CD8-positive, alpha-beta memory T cell (primary cell): ENCODE data around the gene NBPF12. TPM values are rescaled to one million over a fixed set of nuclear protein-coding genes. Genes with fewer than 3 reads are reported as not detected.
"Not testable (repeated sequence)": the region's sequence is repeated elsewhere in the genome, so short reads cannot be mapped to it uniquely, and the experiment has no call there.

Experiments
- CTCF ChIA-PET: fragments of 350-600 bp; sonication (Branson Sonifier 250); formaldehyde crosslinking; loops from one replicate; lab custom pipeline; 2021; ENCODE audit warnings: antibody characterized with exemption; lab: Charles Lee
- POLR2A ChIA-PET: fragments of 350-600 bp; sonication (Branson Sonifier 250); formaldehyde crosslinking; loops from one replicate; lab custom pipeline; 2021; ENCODE audit warnings: antibody characterized with exemption; lab: Charles Lee
- DNase-seq, 5 donors: peaks; one replicate each; pipeline versions ENCODE4 v3.0.0 to v3.0.0-alpha.2; 2020 to 2022; ENCODE audit warnings: mixed read lengths in 1 of 5
- H3K27ac ChIP-seq: one replicate; pipeline ENCODE4 v1.7.0; 2013; ENCODE audit warnings: low read depth, mild to moderate bottlenecking, low read length, moderate library complexity
- H3K27me3 ChIP-seq: 2 replicates; pipeline ENCODE4 v1.7.0; 2013; ENCODE audit warnings: low read length, mild to moderate bottlenecking; ENCODE audit not compliant: insufficient read depth, poor library complexity, severe bottlenecking
- H3K36me3 ChIP-seq: 2 replicates; pipeline ENCODE4 v1.7.0; 2013; ENCODE audit warnings: mild to moderate bottlenecking, low read length, moderate library complexity; ENCODE audit not compliant: insufficient read depth
- H3K4me1 ChIP-seq: 2 replicates; pipeline ENCODE4 v1.7.0; 2013; ENCODE audit warnings: mild to moderate bottlenecking, low read length, moderate library complexity; ENCODE audit not compliant: insufficient read depth
- H3K4me3 ChIP-seq: 2 replicates; pipeline ENCODE4 v1.7.0; 2013; ENCODE audit warnings: mild to moderate bottlenecking, low read length
- H3K9me3 ChIP-seq: 2 replicates; pipeline ENCODE4 v1.7.0; 2013; ENCODE audit warnings: mild to moderate bottlenecking, low read length
- H3K27ac Mint-ChIP-seq, 8 donors: one replicate each; pipeline ENCODE4 v1.8.0; 2020 to 2021; ENCODE audit warnings: mixed read lengths in 8 of 8, mild to moderate bottlenecking in 6 of 8, inconsistent platforms in 3 of 8, moderate library complexity in 3 of 8
- H3K27me3 Mint-ChIP-seq, 2 donors: one replicate each; pipeline ENCODE4 v1.8.0; 2020 to 2021; ENCODE audit warnings: mixed read lengths in 2 of 2, mild to moderate bottlenecking in 1 of 2, moderate library complexity in 1 of 2
- H3K36me3 Mint-ChIP-seq, 3 donors: one replicate each; pipeline ENCODE4 v1.8.0; 2020 to 2021; ENCODE audit warnings: mixed read lengths in 3 of 3, inconsistent platforms in 1 of 3, mild to moderate bottlenecking in 1 of 3
- H3K4me1 Mint-ChIP-seq, 3 donors: one replicate each; pipeline ENCODE4 v1.8.0; 2020 to 2021; ENCODE audit warnings: mixed read lengths in 3 of 3, inconsistent platforms in 1 of 3, mild to moderate bottlenecking in 1 of 3
- H3K4me3 Mint-ChIP-seq, 7 donors: one replicate each; pipeline ENCODE4 v1.8.0; 2020 to 2021; ENCODE audit warnings: mixed read lengths in 7 of 7, mild to moderate bottlenecking in 6 of 7, moderate library complexity in 4 of 7, inconsistent platforms in 2 of 7
- H3K9me3 Mint-ChIP-seq, 5 donors: one replicate each; pipeline ENCODE4 v1.8.0; 2020 to 2022; ENCODE audit warnings: mixed read lengths in 5 of 5, mild to moderate bottlenecking in 3 of 5, moderate library complexity in 2 of 5, inconsistent platforms in 1 of 5
- polyA plus RNA-seq: library from polyadenylated mRNA; unstranded; fragments of 300-500 nt; fragmentation: Illumina TruSeq; gene quantifications from one replicate; pipeline ENCODE4 v1.2.3, GENCODE V29; 2021
- total RNA-seq, 2 experiments: library from RNA; stranded (reverse); gene quantifications; one replicate each; pipeline ENCODE4 v1.2.3, GENCODE V29; 2021

NBPF12 gene
- total and polyA plus RNA-seq, 3 experiments from 2014 or later, result 5.2 to 11.3 (median 11.0) TPM

GRCh38 chr1:147026975-147027374 lies 88.9 kb downstream of the NBPF12 start:
- H3K27ac Mint-ChIP-seq, H3K27me3 ChIP-seq, H3K4me3 Mint-ChIP-seq, H3K9me3 Mint-ChIP-seq, DNase-seq, H3K4me1 Mint-ChIP-seq, CTCF ChIA-PET, H3K9me3 ChIP-seq, H3K4me3 ChIP-seq, H3K4me1 ChIP-seq, POLR2A ChIA-PET, H3K36me3 Mint-ChIP-seq, H3K36me3 ChIP-seq, H3K27ac ChIP-seq: not testable (repeated sequence)
- H3K27me3 Mint-ChIP-seq, result peaks cover 15 to 35% of the 10 kb centered on the region in 2 donors

DNA sequence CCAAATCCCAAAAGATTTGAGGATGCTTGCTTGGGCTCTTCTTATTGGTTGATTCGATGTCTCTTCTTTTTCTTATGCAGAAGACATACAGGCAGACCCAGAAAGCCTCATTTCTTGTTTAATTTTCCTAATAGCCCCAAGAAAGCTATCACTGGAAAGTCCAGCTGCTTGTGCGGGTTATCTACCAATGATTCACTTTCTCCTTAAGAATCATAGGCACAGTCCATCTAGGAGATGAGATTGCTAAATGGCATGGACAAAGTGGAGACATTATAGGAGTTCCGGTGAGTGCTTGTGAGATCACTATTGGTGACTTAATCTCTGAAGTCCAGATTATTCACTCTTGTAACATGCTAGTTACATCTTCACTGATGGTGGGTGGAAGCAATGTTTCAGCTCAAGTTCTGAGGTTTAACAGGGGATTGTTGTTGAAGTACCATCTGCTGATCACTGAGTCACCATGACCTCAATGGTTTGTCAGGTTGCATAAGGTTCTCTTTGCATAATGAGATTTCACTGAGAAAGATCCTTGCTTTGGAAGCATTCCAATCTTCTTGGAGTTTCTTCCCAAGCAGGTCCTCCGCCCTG lies 92.0 kb downstream of the NBPF12 start:
- POLR2A ChIA-PET, H3K36me3 ChIP-seq, DNase-seq, H3K4me1 ChIP-seq, H3K9me3 Mint-ChIP-seq, H3K9me3 ChIP-seq, H3K27ac ChIP-seq, CTCF ChIA-PET, H3K4me3 ChIP-seq, H3K4me3 Mint-ChIP-seq, H3K4me1 Mint-ChIP-seq, H3K27me3 ChIP-seq, H3K27ac Mint-ChIP-seq, H3K36me3 Mint-ChIP-seq: not testable (repeated sequence)
- H3K27me3 Mint-ChIP-seq, result peaks cover 18 to 31% of the 10 kb centered on the region in 2 donors

GRCh38 chr1:147039916-147040315 lies 101.8 kb downstream of the NBPF12 start:
- no peak overlapping the region for H3K27ac ChIP-seq
- no peak for DNase-seq
- Mint-ChIP-seq H3K36me3 (no peaks in the 10 kb centered on the region), H3K9me3 (no peaks in the 10 kb centered on the region), H3K4me1 (peaks cover 0 to 20% (median 3%) of the 10 kb centered on the region in 3 donors), H3K27me3 (peaks cover 3 to 7% of the 10 kb centered on the region in 2 donors), H3K4me3 (peak overlapping the region in 3 of 7 donors; percentile 40 to 56 (median 52)), H3K27ac (peak overlapping the region in 2 of 8 donors; percentile 42 to 55)
- H3K27me3 ChIP-seq, result no peaks in the 10 kb centered on the region
- H3K9me3 ChIP-seq, result no peaks in the 10 kb centered on the region
- H3K4me1 ChIP-seq, result no peaks in the 10 kb centered on the region
- ChIA-PET POLR2A (no interaction called here), CTCF (no interaction called here)
- H3K36me3 ChIP-seq, result no peaks in the 10 kb centered on the region
- H3K4me3 ChIP-seq, result no peak overlapping the region

DNA sequence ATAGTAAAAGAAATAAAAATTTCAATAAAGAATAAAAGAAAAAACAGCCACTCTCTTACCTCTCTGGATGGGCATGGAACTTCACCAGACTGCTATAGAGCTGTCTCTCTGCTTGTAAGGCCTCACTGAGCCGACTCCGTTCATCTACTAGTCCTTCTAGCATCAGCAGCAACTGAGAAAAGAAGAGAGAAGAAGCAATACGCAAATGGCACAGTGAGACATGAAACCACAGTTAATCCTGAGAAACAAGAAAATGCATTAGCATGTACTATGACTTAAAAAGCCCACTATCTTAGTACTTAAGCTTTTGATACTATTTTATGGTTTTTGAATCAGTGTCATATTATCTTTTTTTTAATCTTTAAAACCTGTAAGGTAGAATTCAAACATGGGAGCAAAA lies 104.8 kb downstream of the NBPF12 start:
- POLR2A ChIA-PET, result interaction anchor here (0.6 kb wide), 1 partner anchor 42 kb away, joined by 6 read pairs; no protein-coding TSS in a partner anchor
- H3K27ac ChIP-seq, result not testable (repeated sequence)

GRCh38 chr1:147044511-147044910 lies 106.4 kb downstream of the NBPF12 start:
- CTCF ChIA-PET, H3K27me3 ChIP-seq, H3K9me3 Mint-ChIP-seq, H3K36me3 Mint-ChIP-seq, POLR2A ChIA-PET, H3K36me3 ChIP-seq, DNase-seq, H3K27ac ChIP-seq, H3K27me3 Mint-ChIP-seq, H3K9me3 ChIP-seq, H3K4me3 Mint-ChIP-seq, H3K4me3 ChIP-seq: not testable (repeated sequence)
- H3K4me1 Mint-ChIP-seq, result peaks cover 10 to 44% (median 24%) of the 10 kb centered on the region in 3 donors
- H3K4me1 ChIP-seq, result peaks cover 17% of the 10 kb centered on the region
- peak overlapping the region in 1 of 8 donors; percentile 70 for H3K27ac Mint-ChIP-seq

More for the DNA sequence above, 104.8 kb downstream of the NBPF12 start:
- Mint-ChIP-seq H3K4me1 (peaks cover 10 to 36% (median 24%) of the 10 kb centered on the region in 3 donors), H3K27ac (peak overlapping the region in 2 of 8 donors; percentile 30 to 74), H3K4me3 (peak overlapping the region in 2 of 7 donors; percentile 51 to 71)
- H3K9me3 ChIP-seq, H3K36me3 Mint-ChIP-seq, H3K9me3 Mint-ChIP-seq, DNase-seq, H3K27me3 Mint-ChIP-seq, H3K4me3 ChIP-seq, H3K27me3 ChIP-seq, CTCF ChIA-PET, H3K36me3 ChIP-seq: not testable (repeated sequence)
- H3K4me1 ChIP-seq, result peaks cover 17% of the 10 kb centered on the region

Other genes starting within 250 kb of the NBPF12 start
- gene PRKAB2, start 234.1 kb downstream of the NBPF12 start, total RNA-seq, result 1 to 10 TPM; 7.3 to 8.5 TPM
- 2.2 TPM for gene PRKAB2, start 234.1 kb downstream of the NBPF12 start, polyA plus RNA-seq